Heart left ventricle (tissue), 13 donors: ENCODE data around the gene ABCA9.

Experiments
- CTCF ChIP-seq, 12 donors: fragments of 200-600 bp; sonication (generic) in 4 of 12; IDR thresholded peaks; one replicate each; pipeline versions ENCODE4 v1.5.0 to v1.8.0; 2018 to 2022; ENCODE audit warnings: antibody characterized with exemption in 12 of 12, mild to moderate bottlenecking in 5 of 12
- POLR2A ChIP-seq, 2 donors: fragments of 450-650 bp; IDR thresholded peaks; one replicate each; pipeline ENCODE4 v1.6.1; 2017; ENCODE audit warnings: antibody characterized with exemption in 2 of 2, mild to moderate bottlenecking in 2 of 2, moderate library complexity in 2 of 2
- donor health status: ischemic (EF 13 %, LVEDD 7.1; RV severe dilation, severe dysfunction).
- donor health status: DM: no; HTN: yes; CAD: no.
- donor health status: DM: no; HTN: no; CAD: no.
- donor health status: ischemic (EF 25% LVEDD 6.9; RV normal size, moderate dysfunction).
- donor health status: ischemic (EF 25% LVEDD 5.7; RV mildly dilated, moderate dysfunction).
- donor health status: ischemic (EF 35%, LVEDD 5.7; RV mildly dilated, moderate dysfunction).
- donor health status: nonischemic (EF 11% LVEDD 7.7; RV severe dilation, severe dysfunction).
- donor health status: DM: yes; HTN: yes; CAD: no.
- donor health status: PGD.
- donor health status: ischemic (EF 29% LVEDD 5.4; RV normal size, mild dysfunction).
- donor health status: nonischemic (EF 23%, LVEDD 6.1; RV moderate dilation, normal function).

- TF ChIP-seq CTCF (IDR thresholded peaks at IDR 0.05) (no peak), POLR2A (IDR thresholded peaks at IDR 0.05) (no peak)
Observed at GRCh38 chr17:69058165-69058564, 2.6 kb downstream of the ABCA9 start.
